HG02759 (cell line): ENCODE results near the gene ZNF90.
"Not testable (repeated sequence)": the region's sequence is repeated elsewhere in the genome, so short reads cannot be mapped to it uniquely, and the experiment has no call there.

Experiments
- ATAC-seq: cut with Tn5 transposase; IDR thresholded peaks from one replicate; pipeline ENCODE4 v1.9.1; 2021; ENCODE audit warnings: mild to moderate bottlenecking, moderate library complexity; ENCODE audit not compliant: unreplicated experiment

The ZNF90 gene

DNA sequence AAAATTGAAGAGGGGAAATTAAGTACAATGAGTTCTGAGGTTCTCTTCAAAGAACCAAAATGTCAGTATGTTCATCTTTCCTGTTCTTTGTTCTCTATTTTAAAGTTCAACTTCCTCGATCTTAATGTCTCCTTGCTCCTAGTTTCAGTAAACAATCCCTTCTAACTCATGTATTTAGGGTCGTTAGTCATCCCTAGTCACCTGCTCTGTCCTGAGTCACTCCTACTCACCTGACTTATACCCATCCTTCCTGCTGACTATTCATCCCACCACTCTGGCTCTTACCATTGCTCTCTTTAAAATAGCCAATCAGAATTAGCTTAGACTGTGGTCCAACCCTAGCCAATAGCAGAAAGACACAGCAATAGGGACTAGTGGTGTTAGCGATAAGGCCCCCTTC lies 24.3 kb downstream of the ZNF90 start:
- no peak for ATAC-seq

DNA sequence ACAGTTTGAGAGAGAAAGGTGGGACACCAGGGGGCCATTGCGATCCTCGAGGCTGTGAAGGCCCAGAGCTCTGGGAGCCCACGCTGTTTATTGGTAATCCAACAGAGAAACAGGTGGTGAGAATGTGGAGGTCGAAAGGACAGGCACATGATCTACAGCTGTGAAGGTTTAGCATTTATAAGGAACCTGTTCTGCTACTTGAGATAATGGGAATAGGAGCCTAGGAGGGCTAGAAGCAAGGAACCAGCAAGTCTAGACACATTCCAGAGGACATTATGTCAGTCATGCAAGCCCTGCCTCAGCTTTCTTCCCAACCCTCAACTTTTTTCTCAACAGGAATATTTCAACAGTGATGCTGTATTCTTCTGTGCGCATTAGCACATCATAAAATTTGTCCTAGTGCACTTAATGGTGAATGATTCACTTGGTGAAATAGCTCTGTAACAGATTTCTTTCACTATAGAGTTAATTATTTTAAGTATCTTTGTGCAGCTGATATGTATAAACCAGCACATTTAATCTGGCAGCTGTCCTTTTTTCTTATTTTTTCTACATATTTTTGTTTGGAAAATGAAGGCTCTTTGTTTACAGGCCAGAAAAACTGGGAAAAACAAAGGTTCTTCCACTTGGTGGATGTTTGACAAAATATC lies 25.4 kb downstream of the ZNF90 start:
- no peak for ATAC-seq

DNA sequence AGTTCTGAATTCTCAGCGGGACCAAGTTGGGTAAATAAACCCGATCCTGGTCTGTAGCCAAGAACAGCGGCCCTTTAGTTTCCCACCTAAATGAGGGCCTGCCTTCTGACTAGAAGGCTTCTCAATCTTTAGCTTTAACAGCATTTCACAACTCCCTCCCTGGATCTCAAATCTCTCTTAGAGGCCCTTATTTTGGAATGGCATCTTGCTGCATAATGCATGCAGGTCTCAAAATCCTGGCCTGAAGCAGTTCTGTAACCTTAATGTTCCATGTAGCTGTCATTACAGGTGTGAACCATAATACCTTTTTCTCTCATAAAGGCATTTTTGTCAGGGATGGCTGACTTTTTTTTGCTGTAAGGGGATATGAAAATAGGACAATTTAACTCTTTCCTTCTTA lies 29.5 kb downstream of the ZNF90 start:
- no peak for ATAC-seq

DNA sequence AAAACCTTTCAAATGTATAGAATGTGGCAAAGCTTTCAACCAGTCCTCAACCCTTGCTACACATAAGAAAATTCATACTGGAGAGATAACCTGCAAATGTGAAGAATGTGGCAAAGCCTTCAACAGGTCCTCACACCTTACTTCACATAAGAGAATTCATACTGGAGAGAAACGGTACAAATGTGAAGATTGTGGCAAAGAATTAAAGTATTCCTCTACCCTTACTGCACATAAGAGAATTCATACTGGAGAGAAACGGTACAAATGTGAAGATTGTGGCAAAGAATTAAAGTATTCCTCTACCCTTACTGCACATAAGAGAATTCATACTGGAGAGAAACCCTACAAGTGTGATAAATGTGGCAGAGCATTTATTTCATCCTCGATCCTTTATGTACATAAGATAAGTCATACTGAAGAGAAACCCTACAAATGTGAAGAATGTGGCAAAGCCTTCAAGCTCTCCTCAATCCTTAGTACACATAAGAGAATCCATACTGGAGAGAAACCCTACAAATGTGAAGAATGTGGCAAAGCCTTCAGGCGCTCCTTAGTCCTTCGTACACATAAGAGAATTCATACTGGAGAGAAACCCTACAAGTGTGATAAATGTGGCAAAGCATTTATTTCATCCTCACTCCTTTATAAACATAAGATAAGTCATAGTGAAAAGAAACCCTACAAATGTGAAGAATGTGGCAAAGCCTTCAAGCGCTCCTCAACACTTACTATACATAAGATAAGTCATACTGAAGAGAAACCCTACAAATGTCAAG lies 40.5 kb downstream of the ZNF90 start:
- not testable (repeated sequence) for ATAC-seq

DNA sequence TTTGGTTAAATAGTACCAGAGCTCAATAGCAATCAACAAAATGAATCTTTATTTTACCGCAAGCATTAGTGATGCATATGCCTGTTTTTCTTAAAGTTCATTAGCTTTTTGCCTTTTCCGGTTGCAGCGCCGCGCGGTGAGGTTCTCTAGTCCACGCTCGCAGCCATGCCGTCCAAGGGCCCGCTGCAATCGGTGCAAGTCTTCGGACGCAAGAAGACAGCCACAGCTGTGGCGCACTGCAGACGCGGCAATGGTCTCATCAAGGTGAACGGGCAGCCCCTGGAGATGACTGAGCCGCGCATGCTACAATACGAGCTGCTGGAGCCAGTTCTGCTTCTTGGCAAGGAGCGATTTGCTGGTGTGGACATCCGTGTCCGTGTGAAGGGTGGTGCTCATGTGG lies 47.1 kb downstream of the ZNF90 start:
- no peak for ATAC-seq

DNA sequence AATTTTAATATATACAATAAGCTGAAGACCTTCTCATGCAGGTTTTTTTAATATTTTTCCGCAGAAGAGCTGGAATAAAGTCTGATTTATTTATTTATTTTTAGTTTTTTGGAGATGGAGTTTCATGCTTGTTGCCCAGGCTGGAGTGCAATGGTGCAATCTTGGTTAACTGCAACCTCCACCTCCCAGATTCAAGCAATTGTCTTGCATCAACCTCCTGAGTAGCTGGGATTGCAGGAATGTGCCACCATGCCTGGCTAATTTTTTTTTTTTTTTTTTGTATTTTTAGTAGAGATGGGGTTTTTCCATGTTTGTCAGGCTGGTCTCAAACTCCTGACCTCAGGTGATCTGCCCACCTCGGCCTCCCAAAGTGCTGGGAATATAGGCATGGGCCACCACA lies 55.1 kb downstream of the ZNF90 start:
- ATAC-seq = not testable (repeated sequence)

DNA sequence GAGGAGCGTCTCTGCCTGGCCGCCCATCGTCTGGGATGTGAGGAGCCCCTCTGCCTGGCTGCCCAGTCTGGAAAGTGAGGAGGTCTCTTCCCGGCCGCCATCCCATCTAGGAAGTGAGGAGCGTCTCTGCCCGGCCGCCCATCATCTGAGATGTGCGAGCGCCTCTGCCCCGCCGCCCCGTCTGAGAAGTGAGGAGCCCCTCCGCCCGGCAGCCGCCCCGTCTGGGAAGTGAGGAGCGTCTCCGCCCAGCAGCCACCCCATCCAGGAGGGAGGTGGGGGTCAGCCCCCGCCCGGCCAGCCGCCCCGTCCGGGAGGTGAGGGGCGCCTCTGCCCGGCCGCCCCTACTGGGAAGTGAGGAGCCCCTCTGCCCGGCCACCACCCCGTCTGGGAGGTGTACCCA lies 59.9 kb downstream of the ZNF90 start:
- ATAC-seq = not testable (repeated sequence)

DNA sequence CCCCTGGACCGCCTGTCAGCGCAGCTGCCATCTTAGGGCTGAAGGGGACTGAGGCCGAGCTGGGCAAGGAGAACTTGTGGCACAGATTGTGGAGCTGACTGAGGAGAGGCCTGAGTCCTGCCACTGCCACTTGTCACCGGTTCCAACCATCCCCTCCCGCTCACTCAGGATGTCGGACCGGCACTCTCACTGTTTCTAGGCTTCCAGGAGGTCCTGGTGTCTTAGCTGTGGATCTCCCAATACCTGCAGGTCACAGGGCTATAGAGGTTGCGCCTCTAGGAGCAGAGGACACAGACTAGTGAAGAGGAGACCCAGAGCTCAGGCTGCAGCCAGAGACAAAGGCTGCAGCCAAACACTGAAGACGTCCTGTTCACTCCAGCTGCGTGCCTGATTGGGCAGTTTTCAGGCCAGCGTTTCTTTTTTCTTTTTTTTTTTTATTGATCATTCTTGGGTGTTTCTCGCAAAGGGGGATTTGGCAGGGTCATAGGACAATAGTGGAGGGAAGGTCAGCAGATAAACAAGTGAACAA lies 73.9 kb downstream of the ZNF90 start:
- ATAC-seq = no peak

DNA sequence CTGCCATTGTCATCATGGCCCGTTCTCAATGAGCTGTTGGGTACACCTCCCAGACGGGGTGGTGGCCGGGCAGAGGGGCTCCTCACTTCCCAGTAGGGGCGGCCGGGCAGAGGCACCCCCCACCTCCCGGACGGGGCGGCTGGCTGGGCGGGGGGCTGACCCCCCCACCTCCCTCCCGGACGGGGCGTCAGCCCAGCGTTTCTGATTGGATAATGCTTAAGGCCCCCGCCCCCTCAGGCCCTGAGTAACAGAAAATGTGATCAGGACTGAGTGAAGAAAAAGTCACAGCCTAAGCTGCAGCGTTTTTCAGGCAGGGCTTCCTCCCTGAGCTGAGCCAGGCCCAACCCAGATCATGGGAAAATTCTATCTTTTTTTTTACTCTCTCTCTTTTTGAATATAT lies 74.7 kb downstream of the ZNF90 start:
- ATAC-seq = not testable (repeated sequence)

DNA sequence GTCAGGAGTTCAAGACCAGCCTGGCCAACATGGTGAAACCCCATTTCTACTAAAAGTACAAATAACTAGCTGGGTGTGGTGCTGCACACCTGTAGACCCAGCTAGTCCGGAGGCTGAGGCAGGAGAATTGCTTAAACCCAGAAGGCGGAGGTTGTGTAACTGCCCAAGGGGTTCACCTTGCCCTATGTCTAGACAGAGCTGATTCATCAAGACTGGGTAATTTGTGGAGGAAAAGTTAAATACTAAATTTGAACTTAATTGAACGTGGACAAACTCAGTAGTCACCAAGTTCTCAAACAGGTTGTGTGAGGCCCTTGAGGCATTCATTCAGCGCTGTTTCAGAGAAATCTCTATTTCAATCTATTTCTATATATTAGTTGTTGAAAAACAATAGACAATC lies 75.5 kb downstream of the ZNF90 start:
- ATAC-seq = no peak

DNA sequence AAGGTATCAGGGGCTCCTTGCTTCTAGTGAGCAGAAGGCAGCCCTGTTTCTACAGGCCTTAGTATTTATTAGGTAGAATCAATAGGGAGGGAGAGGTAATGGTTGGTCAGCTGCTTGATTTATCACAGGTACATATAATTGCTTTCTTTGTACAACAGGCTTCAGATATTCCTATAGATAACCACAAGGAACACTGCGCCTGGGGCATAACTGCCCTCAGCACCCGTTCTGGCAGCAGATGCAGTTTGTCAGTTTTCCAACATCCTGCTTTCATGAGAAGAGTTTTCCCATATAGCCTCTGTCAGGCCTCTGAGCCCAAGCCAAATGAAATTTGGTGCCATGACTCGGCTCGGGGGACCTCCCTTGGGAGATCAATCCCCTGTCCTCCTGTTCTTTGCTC lies 76.8 kb downstream of the ZNF90 start:
- ATAC-seq = no peak

DNA sequence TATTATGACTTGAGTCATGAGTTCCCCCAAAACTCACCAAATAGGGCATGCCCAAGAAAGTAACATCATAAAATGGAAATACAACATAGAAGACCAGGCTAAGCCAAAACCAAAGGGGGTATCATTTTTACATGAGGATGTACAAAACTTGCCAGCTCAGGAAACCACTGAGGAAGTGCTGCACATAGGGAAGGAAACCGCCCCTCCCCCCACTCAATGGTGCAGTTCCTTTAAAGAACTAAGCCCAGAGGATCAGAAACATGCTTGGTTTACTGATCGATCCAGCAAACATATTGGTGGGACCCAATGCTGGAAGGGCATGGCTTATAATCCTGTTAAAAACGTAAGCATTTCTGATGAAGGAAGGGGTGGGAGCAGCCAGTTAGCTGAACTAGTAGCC lies 85.0 kb downstream of the ZNF90 start:
- no peak for ATAC-seq

DNA sequence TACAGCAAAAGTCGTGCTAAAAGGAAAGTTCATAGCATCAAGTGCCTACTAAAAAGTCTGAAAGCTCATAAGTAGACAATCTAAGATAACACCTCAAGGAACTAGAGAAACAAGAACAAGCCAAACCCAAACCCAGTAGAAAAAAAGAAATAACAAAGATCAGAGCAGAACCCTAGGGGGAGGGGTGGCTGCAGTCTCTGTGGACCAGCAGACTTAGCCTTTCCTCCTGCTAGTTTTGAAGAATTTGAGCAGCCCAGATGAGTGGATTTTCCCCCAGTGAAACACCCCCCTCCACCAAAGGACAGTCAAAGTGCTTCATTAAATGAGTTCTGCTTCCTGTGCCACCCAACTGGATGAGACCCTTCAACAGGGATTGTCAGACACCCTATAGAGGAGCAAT lies 86.7 kb downstream of the ZNF90 start:
- ATAC-seq = no peak

DNA sequence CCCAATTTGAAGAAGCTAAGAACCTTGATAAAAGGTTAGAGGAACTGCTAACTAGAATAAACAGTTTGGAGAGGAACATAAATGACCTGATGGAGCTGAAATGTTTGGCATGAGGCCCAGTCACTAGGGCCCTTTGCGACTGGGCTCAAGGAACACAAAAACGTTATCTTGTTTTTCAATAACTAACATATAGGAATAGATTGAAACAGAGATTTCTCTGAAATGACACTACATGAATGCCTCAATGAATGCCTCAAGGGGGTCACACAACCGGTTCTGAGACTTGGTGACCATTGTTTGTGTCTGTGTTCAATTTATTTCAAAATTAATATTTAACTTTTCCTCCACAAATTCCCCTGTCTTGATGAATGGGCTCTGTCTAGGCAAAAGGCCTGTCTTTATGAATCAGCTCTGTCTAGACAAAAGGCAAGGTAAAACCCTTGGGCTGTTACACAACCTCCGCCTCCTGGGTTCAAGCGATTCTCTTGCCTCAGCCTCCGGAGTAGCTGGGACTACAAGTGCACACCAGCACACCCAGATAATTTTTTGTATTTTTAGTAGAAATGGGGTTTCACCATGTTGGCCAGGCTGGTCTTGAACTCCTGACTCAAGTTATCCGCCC lies 88.3 kb downstream of the ZNF90 start:
- ATAC-seq = no peak

DNA sequence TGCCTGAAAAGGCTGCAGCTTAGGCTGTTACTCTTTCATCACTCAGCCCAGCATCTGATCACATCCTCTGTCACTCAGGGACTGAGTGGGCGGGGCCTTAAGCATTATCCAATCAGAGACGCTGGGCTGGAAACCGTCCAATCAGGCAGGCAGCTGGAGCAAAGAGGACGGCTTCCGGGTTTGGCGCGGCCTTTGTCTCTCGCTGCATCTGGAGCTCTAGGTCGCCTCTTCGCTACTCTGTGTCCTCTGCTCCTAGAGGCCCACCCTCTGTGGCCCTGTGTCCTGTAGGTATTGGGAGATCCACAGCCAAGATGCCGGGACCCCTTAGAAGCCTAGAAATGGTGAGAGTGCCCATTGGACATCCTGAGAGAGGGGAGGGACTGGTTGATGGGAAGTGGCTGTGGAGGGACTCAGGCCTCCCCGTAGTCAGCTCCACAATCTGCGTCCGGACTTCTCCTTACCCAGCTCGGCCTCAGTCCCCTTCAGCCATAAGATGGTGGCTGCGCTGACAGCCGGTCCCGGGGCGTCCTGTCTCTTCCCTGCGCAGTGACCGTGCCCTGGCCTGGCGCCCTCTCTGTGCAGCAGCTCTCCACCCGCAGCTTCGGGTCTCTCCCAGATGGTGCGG lies 89.3 kb downstream of the ZNF90 start, which contains the start of gene ZNF486:
Gene ZNF486, plus strand, starts transcription at position 195 of the 625 bp plus-strand sequence. Its CDS starts 117 bp downstream, at position 312.
- peak; percentile 90 for ATAC-seq

DNA sequence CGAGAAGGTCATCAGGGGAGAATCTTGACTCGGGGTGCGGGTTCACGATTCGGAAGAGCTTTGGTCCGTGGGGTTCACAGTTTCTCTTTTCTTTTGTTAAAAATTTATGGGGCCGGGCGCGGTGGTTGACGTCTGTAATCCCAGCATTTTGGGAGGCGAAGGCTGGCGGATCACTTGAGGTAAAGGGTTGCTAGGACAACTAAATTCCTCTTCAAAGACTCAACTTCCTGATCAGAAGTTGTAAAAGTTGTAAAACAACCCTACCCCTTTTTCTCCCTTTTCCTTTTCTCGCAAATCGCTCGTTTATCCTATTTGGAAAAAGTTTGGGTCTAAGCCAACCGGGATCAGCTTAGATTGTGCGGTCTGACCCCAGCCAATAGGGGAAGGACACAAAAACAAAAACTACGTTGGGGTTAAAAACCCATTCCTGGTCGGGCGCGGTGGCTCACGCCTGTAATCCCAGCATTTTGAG lies 89.9 kb downstream of the ZNF90 start:
- no peak for ATAC-seq
